Left hindlimb (tissue), 1 donor: ENCODE measurements around the gene WNK1.

ENCODE experiments used
- DNase-seq: peaks from one replicate; pipeline ENCODE4 v3.0.0-alpha.2; 2018

Gene WNK1

DNA sequence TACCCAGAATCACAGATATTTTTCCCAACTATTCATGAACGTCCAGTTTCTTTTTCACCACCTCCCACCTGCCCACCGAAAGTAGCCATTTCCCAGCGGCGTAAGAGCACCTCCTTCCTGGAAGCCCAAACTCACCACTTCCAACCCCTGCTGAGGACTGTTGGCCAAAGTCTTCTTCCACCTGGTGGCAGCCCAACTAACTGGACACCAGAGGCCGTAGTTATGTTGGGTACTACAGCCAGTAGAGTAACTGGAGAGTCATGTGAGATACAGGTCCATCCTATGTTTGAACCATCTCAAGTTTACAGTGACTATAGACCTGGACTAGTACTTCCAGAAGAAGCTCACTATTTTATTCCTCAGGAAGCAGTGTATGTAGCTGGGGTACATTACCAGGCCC, 115.5 kb downstream of the WNK1 start:
- DNase-seq, result no peak

DNA sequence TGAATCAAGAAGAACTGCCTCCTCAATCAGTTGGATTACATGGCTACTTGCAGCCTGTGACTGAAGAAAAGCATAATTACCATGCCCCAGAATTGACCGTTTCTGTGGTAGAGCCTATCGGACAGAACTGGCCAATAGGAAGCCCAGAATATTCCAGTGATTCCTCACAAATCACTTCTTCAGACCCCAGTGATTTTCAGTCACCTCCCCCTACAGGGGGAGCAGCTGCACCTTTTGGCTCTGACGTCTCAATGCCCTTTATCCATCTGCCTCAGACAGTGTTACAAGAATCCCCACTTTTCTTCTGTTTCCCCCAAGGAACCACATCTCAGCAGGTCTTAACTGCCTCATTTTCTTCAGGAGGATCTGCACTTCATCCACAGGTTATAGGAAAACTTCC, 116.3 kb downstream of the WNK1 start:
- no peak for DNase-seq

DNA sequence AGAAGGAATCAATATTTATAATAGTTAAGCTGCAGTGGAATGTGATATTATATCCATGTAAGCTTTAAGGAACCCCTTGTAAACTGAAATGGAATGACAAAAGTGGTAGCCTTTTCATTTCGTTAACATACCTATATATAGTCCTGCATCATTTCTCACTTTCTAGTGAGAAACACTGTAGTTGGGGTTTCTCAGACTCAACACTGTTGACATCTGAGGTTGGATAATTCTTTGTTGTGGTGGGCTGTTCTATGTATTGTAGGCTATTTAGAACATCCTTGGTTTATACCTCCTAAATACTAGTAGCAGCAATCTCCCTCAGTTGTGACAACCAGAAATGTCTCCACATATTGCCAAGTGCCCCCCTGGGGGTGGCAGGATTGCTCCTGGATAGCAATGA, 118.0 kb downstream of the WNK1 start:
- no peak for DNase-seq

DNA sequence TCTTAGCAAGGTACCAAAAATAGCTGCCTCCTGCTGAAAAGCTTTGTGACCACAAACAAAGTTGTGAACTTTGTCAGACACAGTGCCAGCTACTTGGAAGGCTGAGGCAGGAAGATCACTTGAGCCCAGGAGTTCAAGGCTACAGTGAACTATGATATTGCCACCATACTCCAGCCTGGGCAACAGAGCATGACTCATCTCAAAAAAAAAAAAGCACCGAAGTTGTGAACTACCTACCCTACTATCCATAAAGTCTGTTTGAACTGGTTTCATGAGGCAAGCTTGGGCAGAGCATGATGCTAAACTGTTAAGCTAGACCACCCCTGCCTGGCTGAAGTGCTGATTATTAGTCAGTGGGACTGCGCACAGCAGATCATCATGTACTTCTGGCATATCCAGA, 121.6 kb downstream of the WNK1 start:
- DNase-seq, result no peak

DNA sequence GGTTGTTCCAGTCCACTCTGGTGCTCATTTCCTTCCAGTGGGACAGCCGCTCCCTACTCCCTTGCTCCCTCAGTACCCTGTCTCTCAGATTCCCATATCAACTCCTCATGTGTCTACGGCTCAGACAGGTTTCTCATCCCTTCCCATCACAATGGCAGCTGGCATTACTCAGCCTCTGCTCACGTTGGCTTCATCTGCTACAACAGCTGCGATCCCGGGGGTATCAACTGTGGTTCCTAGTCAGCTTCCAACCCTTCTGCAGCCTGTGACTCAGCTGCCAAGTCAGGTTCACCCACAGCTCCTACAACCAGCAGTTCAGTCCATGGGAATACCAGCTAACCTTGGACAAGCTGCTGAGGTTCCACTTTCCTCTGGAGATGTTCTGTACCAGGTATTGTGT, 127.3 kb downstream of the WNK1 start:
- DNase-seq, result no peak

DNA sequence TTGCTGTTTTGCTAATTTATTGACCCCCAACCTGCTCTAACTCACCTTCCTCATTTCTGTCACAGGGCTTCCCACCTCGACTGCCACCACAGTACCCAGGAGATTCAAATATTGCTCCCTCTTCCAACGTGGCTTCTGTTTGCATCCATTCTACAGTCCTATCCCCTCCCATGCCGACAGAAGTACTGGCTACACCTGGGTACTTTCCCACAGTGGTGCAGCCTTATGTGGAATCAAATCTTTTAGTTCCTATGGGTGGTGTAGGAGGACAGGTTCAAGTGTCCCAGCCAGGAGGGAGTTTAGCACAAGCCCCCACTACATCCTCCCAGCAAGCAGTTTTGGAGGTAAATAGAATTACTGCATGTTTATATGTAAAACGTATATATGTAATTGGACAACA, 128.3 kb downstream of the WNK1 start:
- DNase-seq, result no peak

DNA sequence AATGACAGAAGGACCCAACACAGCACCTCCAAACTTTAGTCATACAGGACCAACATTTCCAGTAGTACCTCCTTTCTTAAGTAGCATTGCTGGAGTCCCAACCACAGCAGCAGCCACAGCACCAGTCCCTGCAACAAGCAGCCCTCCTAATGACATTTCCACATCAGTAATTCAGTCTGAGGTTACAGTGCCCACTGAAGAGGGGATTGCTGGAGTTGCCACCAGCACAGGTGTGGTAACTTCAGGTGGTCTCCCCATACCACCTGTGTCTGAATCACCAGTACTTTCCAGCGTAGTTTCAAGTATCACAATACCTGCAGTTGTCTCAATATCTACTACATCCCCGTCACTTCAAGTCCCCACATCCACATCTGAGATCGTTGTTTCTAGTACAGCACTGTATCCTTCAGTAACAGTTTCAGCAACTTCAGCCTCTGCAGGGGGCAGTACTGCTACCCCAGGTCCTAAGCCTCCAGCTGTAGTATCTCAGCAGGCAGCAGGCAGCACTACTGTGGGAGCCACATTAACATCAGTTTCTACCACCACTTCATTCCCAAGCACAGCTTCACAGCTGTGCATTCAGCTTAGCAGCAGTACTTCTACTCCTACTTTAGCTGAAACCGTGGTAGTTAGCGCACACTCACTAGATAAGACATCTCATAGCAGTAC, 132.5 kb downstream of the WNK1 start:
- DNase-seq, result no peak

DNA sequence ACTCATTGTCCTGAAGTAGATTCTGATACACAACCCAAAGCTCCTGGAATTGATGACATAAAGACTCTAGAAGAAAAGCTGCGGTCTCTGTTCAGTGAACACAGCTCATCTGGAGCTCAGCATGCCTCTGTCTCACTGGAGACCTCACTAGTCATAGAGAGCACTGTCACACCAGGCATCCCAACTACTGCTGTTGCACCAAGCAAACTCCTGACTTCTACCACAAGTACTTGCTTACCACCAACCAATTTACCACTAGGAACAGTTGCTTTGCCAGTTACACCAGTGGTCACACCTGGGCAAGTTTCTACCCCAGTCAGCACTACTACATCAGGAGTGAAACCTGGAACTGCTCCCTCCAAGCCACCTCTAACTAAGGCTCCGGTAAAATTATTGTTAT, 133.3 kb downstream of the WNK1 start:
- DNase-seq, result no peak

DNA sequence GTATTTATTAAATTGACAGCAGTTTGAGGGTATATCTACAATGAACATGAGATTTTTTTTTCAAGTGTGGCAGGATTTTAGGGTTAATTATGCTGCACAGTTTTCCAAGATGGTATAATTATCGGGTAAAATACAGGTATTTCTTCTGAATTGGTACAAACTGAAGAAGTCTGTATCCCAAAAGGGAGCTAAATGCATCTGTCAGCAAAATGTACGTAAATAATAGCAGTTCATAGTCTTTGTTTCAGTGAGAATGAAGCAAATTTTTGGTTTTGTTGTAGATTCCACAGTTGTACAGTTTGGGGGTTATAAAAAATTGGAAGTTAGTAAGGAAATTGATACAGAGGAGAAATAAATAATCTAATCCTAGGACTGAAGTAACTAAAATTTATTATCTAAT, 133.8 kb downstream of the WNK1 start:
- no peak for DNase-seq

DNA sequence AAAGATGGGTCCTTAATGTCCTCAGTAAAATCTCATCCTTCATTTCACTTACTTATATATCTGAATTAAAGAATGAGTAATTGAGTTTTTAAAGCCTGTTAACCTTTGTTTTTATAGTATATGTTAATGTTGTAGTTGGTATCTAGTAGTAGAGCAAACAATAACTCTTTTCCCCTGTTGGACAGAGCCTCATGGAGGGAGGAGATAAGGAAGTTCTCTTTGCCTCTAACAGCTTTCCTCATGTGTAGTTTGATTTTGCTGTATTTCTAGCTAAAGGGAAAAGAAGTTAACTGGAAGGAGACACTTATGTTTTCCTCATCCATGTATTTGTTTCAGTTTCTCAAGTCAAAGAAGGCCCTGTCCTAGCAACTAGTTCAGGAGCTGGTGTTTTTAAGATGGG, 141.8 kb downstream of the WNK1 start:
- no peak for DNase-seq

DNA sequence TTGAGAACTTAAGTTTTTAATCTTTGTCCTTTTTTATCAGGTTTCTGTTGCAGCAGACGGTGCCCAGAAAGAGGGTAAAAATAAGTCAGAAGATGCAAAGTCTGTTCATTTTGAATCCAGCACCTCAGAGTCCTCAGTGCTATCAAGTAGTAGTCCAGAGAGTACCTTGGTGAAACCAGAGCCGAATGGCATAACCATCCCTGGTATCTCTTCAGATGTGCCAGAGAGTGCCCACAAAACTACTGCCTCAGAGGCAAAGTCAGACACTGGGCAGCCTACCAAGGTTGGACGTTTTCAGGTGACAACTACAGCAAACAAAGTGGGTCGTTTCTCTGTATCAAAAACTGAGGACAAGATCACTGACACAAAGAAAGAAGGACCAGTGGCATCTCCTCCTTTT, 143.7 kb downstream of the WNK1 start:
- no peak for DNase-seq

DNA sequence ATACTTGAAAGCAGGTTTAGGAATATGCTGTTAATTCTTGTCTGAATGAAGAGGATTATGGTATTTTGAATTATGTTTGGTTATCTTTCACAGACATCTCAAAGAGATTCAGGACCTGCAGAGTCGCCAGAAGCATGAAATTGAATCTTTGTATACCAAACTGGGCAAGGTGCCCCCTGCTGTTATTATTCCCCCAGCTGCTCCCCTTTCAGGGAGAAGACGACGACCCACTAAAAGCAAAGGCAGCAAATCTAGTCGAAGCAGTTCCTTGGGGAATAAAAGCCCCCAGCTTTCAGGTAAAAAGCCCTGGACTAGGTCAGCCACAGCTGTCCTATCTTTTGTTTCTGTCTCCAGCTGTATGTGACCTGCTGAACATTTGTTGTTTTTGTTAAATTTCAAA, 145.0 kb downstream of the WNK1 start:
- DNase-seq, result no peak

DNA sequence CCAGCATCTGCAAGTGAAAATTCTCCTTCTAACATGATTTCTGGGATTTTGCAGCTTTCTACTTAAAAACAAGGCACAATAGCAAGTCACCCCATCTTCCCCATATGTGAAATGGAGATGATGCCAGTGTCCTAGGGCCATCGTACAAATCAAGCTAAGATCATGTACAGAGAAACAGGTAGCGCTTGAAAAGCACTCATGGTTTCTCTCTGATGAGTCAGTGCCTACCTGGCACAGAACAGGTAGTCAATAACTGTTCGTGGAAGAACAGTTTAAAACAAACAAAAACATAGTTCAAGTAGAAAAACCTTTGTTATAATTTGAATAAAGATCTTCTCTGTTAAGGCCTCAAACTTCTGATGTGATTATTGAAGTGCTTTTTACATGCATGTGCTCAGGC, 150.2 kb downstream of the WNK1 start:
- no peak for DNase-seq

DNA sequence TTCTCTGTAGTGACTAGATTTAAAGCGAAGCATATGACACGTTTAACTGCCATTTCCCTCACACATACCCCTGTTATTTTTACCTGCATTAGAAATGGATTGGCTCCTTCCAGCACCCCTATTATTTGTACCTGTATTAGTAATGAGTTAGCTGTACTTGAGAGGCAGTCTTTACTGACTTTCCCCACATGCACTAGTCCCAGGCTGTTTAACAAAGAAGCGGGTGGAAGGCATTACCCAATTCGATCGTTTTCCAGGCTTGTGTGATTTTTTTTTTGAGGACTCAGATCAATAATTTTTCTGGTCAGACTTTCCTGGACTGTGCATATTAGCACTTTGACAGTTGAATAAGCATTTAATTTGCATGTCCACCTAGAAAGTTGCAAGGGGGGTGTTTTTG, 150.7 kb downstream of the WNK1 start:
- no peak for DNase-seq

DNA sequence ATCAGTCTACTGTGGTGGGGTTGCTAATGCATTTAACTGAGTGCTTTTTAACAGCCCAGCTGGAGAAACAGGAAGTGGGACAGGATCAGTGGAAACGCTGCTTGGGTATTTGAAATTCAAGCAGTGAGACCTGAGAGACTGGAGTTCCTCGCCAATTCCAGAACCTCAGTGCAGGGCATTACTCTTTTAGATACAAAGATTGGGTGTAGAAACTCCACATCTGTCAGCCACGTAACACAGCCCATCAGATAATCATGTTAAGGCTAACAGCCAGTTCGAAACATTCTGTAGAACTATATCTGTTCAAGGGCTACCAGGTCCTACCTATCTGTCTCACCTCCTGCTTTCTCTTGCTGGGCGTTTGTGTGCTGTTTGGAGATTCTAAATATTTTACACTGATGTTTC, 151.6 kb downstream of the WNK1 start:
- no peak for DNase-seq

DNA sequence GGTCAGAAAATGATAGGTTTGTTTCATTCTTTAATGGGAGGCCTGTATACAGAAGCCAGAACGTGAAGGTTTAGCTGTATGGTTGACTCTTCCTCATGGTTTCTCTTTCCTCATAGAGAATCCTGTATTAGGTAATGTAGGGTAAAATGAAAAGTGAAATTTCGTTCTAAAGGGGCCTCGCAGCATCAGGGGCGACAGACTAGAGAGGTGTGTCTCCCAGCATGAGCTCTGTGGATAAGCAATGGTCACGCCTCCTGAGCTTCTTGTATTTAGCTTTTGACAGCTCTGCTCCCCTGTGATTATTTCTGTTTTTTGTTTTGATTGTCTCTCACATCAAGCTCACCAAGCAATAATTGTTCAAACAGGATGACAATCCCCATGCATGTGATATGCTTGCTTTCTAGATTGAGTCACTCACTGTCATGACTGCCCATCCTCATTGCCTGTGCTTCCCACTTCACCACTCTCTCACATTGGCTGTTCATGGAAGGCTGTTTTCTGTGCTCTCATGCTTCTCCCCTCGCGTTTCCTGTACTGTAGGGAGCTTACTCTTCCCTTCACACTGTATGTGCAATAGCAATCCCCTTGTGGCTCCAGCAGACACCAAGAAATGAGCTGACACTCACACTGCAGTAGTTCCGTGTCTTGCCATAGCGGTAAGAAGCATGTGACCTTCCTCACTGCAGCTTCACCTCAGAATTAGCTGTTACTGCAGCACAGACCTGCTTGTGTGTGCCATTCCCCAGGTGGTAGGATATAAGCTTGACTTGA, 153.1 kb downstream of the WNK1 start:
- no peak for DNase-seq

DNA sequence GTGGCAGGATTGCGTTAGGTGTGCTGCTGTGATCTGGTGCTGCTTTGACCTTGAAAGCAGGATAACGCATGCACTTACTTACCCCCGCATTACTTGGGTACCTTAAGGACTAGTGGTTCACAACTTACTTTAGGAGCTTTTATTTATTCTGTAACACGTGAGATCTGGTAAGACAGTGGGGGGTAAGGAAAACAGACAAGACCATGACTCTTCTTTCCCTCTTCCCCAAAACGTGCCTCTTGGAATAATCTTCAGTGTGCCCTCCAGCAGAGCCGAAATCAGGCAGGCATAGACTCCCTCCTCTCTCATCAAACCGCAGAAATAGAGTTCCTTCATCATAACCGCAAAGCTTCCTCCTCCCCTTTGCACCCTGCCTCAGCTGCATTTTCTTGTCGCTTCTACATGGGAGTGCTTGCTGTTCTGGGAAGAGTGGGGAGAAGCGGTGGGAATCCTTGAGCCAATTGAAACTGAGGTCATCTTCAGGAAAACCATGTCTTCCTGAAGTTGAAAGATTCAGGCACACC, 153.7 kb downstream of the WNK1 start:
- no peak for DNase-seq

DNA sequence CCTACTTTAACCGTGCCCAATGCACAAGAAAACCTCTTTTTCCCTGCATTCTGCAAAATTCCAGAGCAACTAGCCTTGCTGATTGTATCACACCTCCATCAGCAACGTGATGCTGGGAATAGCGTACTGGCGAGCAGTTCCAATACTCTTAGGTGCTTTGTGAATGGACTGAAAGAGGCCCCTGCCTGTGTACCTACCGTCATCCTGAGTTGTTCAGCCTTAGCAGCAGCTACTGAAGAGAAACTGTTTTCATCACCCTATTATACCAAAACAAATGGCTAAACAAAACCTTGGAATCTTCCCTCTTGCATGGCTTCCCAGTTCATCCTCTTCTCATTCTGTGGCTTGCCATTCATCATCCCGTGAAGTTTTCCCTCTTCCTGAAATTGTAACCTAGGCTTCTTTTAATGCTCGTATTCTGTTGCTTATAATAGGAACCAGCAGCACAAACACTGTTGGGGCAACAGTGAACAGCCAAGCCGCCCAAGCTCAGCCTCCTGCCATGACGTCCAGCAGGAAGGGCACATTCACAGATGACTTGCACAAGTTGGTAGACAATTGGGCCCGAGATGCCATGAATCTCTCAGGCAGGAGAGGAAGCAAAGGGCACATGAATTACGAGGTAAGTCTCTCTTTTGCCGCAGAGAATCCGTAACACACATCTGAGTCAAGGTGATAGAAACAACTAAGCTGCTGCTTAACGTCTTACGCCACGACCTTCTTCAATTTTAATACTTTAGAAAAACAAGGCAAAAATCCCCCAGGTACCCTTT, 155.2 kb downstream of the WNK1 start:
- no peak for DNase-seq

DNA sequence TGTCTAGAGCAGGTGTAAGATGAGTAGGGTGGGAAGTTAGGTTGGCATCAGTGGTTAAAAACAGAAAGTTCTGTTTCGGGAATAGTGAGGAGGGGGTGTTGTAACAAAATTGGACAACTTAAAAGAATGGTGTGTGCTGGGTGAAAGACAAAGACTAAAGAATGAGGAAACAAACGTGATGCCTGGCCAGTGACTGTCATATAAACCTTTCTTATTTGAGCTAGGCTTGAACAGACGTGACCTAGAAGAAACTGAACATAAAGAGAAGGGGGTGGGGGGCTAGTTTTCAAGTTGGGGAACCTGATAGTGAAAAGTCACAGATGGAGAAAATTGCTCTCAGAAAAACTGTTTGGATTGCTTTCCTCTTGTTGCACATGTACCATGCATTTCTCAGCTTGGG, 157.5 kb downstream of the WNK1 start:
- no peak for DNase-seq

DNA sequence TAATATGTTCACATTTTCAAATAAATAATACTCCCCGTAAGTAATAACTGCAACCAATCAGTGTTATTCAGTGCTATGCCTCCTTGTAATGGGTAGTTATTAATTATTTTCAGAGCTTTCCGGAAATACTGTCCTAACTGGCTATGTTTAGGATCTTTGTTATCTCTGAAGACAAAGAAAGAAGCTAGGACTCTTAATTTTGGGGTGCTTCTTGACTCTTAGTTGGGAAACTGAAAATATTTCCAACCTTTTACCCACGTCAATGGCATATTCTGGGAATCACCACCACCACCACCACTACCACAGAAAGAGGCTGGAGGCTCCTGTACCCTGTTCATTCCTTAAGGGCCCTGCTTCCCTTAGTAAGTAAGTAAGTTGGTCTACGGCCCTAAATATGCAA, 158.0 kb downstream of the WNK1 start:
- DNase-seq, result no peak

DNA sequence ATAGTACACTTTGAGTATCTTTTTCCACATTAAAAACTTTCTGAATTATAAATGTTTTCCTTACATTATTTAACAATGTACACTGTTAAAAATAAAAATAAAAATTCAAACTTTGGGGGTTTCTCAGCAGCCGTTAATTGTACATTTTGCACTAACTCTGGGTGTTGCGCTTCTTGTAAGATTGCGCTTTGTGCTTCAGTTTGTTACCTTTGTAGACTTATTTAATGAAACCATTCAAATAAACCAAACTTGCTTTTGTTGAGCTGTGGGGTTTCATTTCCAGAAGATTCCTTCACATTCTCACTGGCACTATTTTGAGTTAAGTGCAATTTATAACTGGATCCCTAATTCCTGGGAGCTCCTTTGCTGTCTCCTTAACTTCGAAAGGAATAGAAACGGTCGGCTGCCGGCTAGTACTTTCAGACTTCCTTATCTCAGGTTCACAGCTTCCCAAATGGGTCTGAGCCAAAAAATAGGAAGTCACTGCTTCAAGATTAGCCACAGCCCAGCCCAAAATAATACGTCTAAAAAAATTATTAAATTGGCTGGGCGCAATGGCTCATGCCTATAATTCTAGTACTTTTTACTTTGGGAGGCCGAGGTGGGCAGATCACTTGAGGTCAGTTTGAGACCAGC, 158.9 kb downstream of the WNK1 start:
- DNase-seq, result no peak

DNA sequence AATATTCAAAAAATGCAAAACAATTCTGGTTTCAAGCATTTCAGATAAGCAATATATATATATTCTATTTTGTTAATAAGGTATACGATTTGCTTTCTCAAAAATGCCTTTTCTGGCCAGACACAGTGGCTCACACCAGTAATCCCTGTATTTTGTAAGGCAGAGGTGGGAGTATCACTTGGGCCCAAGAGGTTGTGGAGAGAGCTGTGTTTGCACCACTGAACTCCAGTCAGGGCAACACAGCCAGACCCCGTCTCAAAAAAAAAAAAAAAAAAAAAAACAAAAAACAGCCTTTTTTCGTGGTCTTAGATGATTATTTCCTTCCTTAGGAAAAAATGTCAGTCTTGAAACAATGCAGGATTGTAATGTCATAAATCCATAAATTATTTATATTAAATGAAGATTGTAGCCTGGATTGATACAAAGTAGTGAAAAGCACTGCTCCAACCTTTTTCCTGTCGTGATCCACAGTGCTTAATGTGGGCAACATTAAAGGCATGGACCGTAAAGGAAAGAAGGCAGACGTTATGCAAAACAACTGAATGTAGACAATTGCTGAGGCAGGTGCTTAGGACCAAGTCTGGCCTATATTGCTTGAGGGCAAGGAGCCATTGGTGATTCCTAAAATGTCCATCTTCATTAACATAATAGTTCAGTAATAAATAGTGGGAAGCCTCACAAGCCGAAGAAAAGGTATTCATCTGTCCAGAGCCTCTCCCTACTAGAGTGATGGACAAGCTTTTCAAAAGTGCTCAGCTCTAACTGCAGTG, 160.3 kb downstream of the WNK1 start:
- no peak for DNase-seq
